GM12801 (cell line): Measurements from ENCODE around the gene RICTOR.

Experiments
- CTCF ChIP-seq: IDR thresholded peaks from one replicate; pipeline ENCODE4 v1.5.1; 2011; ENCODE audit warnings: control low read depth; ENCODE audit not compliant: insufficient read length; ENCODE audit errors: extremely low read depth

Gene RICTOR

GRCh38 chr5:39001683-39002082, 72.5 kb downstream of the RICTOR start:
- TF ChIP-seq CTCF = no peak

- no peak for TF ChIP-seq CTCF
Observed at GRCh38 chr5:38999037-38999436, 75.2 kb downstream of the RICTOR start.

GRCh38 chr5:38997591-38997990, 76.6 kb downstream of the RICTOR start:
- TF ChIP-seq CTCF = no peak

- no peak for TF ChIP-seq CTCF
Observed at GRCh38 chr5:38996123-38996522, 78.1 kb downstream of the RICTOR start.

GRCh38 chr5:38994324-38994927, 79.8 kb downstream of the RICTOR start:
- TF ChIP-seq CTCF = no peak

GRCh38 chr5:38985909-38986452, 88.2 kb downstream of the RICTOR start:
- no peak for TF ChIP-seq CTCF

GRCh38 chr5:38979535-38979934, 94.7 kb downstream of the RICTOR start:
- TF ChIP-seq CTCF = no peak
